Measurements from ENCODE around the gene SLC24A3.

The SLC24A3 gene

DNA sequence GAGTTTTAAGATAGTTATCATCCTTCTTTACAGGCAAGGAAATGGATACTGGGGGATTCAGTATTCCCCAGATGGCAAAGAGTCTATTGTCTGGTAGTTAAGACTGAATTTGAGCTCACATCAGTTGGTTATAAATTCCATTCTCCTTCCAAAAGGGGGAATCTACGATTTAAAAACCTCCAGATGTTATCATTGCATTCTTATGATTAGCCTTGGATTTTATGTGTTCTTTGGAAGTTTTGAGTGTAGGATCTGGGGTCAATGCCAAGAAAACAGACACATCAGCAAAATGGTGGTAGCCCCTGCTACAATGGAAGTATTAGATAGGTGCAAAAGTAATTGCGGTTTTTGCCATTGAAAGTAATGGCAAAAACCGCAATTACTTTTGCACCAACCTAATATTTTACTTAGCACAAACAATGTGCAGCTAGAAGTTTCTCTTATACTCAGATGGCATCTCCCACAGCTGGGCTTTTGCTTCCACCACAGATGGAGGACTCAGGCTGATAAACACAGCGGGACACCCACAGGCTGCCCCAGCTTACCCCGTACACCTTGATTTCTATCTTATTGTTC, 377.4 kb downstream of the SLC24A3 start:
- DNase-seq (ENCODE audit: low spot score) = no peak

DNA sequence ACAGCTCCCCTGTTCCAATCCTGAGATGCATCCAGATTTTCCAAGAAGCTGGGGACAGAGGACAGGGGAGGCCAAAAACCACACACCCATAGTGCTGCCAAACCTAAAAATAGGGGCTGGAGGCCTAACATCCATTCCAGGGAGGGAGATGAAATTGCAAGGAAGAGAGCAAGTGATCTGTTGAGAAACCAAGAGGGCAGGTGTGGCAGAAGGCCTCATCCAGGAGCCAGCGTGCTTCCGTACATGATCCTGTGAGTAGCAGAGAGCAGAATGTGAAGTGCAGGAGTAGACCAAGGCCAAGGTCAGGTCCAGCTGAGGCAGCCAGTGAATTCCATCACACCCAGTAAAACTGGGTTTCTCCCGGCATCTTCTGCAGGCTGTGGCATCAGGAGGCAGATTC, 377.9 kb downstream of the SLC24A3 start:
- no peak for DNase-seq (ENCODE audit: low spot score)

DNA sequence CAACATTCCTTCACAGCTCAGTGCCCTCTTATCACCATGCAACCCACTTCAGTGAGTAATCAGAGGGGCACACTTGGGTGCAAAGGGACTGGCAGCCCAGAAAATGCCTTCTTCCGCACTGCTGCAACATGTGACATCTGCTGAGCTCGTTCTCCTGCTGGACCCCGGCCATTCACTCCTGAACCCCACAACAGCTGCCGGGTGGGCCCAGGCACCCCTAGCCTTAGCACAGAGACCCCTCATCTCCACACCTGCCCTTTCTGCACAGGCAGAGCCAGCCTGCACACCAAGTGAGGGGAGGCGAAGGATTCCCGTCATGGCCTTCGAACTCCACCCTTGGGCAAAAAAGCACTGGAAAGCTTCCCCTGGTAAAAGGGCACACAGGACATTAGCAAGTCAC, 381.3 kb downstream of the SLC24A3 start:
- DNase-seq (ENCODE audit: low spot score) = no peak

DNA sequence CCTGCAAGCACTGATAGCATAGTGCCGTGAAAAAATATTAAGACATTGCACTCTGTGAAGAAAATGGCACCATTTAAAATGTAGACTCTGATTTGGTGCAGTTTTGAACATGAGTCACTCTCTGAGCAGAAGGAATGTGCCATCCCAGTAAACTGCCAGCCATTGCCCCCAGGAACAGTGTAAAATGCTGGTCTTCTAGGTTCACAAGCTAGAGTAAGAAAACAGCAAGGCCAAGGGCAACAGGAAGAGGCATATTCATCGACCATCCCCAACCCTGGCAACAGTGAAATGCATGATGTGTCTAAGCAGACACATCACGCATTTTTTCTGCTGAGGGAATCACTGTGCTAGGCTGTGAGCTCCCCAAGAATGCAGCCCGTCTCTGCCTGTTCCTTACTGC, 382.5 kb downstream of the SLC24A3 start:
- no peak for DNase-seq (ENCODE audit: low spot score)

DNA sequence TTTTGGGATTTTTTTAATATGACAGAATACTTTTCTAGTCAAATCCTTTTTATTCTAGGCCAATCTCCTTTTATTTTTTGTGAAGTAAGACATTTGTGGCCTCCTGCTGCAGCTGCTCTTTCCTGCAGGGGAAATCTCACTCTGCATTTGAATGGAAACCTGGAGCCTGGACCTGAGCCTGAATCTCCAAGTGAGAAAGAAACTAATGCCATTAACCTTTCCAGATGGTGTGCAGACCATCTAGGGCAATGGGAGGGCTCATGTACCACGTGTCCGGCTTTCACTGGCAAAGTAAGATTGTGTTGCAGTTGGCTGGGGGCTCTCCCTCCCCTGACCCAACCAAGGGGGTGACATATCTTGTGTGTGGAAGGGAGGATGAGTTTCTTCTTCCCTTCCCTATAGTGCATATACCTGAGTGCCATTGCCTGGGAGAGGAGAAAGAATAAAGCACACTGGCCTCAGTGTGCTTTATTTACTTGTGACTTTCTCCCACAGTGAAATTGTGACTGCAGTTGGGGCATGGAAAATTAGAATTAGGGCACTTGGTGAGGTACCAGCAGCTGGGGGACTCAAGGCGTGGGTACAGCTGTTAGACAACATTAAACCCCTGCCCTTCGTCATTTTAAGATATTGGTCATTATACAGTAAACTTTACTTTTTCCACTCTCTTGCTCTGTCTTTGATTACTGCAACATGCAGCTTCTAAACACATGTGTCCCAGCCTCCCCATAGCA, 385.8 kb downstream of the SLC24A3 start:
- DNase-seq (ENCODE audit: low spot score) = no peak

DNA sequence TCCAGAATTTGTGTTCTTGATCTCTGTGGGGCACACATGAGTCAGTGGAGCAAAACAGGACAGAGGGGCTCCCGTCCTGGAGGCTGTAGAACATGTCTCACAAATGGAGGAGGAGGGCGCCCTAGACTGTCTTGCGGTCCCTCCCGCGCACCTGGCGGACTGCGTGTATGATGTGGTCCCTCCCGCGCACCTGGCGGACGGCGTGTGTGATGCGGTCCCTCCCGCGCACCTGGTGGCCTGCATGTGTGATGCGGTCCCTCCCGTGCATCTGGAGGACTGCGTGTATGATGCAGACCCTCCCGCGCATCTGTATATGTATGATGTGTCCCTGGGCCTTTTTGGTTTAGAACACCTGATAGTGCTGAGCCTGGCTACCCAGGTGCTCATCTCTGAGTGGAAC, 386.8 kb downstream of the SLC24A3 start:
- DNase-seq (ENCODE audit: low spot score) = no peak

DNA sequence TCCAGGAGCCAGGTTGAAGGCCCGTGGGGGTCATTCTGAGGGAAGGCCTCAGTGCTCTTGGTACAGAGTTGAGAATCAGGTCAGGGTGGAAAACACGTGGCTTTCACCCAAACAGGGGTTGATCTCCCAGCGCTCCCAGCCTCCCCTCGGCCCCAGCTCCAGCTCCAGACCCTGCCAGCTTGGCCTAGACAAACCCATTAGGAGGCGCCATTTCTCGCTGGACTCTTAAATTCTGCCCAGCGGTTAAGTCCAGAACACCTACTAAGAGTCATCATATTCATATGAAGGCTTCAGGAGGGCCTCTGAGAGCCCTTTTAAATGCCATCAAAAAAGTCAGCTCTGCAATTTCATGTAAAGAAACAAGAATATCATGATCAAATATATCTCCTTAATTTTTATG, 387.6 kb downstream of the SLC24A3 start:
- no peak for DNase-seq (ENCODE audit: low spot score)

DNA sequence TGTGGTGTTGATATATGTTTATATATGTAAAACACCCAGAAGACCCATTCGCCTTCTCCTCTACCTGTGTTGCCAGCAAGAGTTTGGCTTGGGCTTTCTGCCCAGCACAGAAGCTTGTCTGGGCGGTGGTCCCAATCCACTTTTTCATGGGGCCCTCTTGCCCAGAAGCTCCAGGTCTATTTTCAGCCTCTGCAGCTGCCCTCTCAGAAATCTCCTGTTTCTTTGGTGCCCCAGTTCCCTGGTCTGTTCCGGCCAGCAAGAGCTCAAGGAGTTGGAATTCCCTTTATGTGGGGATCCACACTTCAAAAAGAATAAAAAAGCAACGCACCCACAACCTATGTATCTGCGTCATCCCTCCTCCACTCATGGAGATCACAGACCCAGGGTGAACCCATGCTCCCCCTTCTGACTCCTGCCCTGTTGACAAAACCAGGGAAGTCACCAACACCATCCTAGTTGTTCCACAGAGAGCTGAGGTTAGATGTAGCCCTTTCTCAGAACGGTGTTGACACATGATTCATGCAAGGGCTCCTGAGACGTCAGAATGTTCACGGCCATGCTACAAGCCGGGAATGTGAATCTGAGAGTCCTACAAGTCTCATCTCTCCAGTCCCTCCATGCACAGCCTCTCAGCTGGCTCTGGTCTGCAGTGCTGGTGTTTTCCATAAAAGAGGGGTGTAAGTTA, 388.8 kb downstream of the SLC24A3 start:
- DNase-seq (ENCODE audit: low spot score) = no peak

DNA sequence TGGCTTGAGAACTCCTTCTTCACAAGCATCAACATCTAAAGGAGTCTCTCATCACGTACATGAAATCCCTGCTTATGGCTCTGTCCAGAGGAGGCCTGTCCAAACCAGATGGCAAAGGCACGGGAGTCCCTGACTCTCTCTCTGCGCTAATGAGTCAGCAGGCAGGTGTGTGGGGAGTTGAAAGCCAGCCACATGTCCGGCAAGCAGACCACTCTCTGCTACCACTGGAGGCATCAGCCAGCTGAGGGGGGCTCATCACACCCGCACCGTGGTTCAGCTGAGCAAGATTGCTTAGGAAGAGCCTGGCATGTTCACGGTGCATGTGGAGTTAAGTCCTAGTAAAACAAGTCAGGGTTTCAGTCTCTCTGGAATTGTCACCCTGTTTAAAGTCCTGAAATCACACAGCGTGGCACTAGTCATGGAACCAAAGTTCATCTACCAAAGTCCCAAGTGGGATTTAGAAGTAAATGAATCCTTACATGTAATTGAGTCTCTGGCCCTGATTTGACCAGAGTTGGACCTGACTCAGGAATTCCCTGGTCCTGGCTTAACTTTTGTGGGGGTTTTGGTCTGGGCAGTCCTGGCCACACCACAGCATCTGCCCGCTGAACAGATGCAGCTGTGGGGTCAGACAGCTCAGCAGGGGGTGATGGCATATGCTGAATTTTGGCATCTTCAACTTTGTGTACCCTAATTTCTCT, 390.4 kb downstream of the SLC24A3 start:
- DNase-seq (ENCODE audit: low spot score) = no peak

DNA sequence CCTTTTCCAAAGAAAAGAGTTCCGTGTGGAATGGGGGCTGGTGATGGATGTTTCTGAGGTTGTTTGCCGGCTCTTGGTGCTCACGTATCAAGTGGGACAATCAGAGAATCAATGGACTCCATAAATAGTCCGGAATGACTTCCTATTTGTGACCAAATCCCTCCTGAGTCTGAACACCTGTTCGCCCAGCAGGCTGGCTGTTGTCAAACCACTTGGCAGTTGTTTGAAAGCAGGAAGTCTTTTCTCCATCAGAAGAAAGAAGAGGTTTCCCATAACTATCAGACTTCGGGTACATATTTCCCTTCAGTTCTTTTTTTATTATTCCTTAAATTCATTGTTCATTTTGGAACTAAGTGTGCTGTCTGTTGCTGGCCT, 390.9 kb downstream of the SLC24A3 start:
- no peak for DNase-seq (ENCODE audit: low spot score)

DNA sequence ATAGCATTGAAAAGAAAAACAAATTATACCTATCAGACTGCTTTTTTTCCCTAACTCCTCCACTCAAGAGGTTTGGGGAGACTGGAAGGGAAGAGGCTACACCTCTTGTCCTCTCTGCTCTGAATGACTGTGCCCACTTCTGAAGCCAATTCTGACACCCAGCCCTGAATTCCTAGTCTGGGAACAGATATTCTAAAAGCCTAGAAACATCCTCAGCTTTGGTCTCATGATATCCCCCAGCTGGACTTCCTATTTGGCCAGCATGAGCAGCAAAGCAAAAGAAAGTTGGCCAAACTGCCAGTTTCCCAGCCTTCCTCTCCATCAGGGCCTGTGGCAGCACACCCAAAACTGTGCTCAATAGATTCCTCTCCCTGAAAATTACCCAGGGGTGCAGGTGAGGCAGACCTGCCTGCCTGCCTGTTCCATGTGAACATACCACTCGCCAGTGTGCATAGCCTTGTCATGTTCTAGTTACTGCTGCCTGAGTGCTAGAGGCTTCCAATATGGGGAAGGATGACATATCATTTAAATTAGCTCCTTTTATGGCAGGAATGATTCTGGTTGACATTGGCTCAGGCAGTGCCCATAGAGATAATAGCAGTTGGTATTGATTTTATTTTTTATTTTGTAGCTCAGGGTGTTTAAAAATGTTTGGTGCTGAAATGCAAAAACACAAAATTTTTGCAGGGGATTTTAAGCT, 393.5 kb downstream of the SLC24A3 start:
- DNase-seq (ENCODE audit: low spot score) = no peak

DNA sequence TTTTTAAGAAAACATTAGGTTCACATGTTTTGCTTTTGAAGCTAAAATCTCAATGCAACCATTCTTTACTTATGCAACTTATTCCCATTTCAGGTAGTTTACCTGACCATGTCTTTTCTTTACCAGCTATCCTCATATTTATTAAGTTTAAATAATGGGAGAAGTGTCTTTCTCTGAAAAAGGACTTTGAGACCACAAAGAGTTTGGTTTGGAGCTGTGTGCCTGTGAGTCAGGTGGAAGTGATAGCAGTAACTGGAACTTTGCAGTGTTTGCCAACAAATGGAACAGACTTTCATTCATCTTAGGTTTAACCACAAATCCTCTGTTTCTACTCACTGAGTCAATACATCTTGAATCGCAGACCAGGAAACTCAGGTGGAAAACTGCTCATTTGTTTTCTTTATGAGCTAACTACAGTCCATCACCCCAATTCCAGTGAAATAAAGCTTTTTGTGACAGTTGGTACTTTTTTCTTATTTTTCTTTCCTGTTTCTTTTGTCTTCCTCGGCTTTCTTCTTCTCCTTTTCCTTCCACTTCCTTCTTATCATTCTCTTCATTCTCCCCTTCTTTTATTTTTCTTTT, 397.3 kb downstream of the SLC24A3 start:
- no peak for DNase-seq (ENCODE audit: low spot score)

DNA sequence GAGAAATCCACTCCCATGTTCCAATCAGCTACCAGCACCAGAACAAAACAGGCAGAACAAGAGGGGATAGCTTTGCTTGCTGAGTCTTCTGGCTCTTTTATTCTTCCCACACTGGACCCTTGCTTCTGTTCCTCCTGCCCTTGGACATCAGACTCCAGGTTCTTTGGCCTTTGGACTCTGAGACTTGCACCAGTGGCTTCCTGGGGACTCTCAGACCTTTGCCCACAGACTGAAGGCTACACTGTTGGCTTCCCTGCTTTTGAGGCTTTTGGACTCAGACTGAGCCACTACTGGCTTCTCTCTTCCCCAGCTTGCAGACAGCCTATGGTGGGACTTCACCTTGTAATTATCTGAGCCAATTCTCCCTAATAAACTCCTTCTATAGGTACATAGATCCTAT, 403.2 kb downstream of the SLC24A3 start:
- no peak for DNase-seq (ENCODE audit: low spot score)

DNA sequence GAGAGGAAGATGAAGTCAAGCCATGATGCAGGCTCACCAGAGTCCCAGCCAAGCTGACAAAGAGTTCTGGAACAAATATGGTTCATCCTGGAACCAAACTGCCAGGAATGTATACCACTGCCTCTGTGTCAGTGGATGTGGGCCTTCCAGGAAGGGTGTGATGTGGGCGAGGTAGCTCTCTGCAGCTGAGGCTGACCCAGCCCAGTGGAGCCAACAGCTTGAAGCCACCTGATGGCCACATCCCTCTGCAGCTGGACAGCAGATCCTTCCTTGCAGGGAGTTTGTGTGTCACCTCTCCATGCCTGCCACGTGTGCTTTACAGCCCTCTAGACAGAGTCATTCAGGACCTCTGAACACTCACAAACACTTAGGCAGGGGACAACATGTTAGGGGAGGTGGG, 403.6 kb downstream of the SLC24A3 start:
- no peak for DNase-seq (ENCODE audit: low spot score)

DNA sequence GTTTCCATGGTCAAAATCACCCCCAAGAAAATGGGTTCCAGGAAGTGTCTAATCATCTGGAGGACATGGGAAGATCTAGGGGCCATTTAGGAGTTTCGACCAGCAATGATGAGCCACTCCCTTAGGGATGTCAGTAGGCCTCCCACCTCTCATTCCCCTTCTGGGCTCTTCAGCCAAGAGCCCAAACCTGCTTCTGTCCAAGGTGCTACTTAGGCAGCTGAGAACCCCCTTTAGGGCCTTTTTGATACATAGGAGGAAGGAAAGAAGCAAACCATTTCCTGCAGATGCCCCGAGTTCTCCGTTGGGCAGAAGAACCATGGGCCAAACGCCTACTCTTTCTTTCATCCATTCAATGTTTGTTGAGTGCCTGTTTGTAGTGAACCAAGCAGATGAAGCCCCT, 404.2 kb downstream of the SLC24A3 start:
- no peak for DNase-seq (ENCODE audit: low spot score)

DNA sequence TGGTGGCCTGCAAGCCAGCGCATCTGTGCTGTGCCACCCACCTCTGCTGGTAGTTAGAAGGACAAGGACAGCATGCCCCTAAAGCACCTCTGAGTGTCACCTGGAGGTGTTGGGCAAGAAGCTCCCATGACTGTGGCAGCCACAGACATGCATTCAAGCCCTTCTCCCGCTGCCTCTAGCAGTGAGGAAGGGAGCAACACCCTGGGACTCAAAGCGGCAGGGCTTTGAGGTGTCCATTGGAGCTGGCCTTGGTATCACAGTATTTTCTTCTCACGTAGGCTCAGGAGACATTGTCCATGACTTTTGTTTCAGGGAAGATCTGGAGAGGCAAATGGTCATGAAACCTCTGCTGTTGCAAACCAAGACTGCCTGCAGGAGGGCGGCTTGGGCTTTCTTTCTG, 404.8 kb downstream of the SLC24A3 start:
- no peak for DNase-seq (ENCODE audit: low spot score)

DNA sequence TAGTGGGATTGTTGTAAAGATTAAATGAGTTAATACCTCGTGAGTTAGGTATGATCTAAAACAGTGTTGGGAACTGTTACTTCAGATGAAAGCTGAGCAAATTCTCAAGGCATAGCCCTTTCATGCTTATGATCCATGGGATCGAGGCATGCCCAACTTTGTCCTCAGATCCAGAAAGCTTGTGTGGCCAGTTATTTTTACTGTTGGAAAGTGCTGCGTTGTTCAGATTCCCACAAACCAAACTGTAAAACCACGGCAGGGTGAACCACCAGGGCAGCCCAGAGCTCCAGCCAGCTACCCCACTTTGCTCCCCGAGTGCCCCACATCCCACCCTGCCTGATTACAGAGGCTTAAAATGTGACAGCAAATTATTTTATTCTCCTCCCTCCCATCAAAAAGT, 406.3 kb downstream of the SLC24A3 start:
- no peak for DNase-seq (ENCODE audit: low spot score)

DNA sequence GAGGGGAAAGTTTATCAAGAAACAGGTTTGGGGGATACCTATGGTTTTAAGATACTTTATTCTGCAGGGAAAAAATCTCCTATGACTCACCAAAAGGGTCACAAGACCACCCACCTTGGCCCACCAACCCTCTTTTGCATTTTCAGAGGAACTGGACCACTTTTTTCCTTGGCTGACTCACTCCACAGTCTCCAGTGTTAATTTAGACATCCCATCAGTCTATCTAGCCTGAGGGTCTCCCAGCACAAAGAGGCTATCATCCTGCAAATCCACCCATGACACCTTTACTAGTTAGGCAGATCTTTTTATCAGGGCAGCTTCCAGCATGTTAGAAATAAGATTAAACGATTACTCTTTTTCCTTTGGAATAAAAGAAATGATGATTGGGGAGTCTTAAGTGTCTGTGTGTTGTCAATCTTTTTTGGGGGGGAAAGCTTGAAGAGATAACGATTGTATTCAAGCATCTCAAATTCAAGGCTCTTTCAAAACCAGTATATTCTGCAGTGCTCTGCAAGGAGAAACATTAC, 407.5 kb downstream of the SLC24A3 start:
- DNase-seq (ENCODE audit: low spot score) = no peak

DNA sequence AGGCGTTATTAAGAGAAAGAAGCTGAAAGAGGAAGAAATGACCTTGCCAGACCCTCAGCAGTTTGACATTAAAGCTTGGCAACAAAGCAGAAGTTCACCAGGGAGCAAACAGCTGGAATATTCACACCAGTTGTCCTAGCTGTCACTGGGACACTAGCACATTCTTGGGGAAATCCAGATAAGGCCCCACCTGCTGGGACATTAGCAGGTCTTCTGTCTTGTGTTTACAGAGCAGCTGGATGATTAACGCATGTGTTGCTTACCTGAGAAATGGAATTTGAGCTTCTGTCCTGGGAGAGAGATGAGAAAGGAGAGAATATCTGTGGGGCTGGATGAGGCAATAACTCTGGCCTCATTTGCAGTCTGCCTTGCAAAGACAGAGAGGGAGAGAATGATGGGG, 408.0 kb downstream of the SLC24A3 start:
- DNase-seq (ENCODE audit: low spot score) = no peak

DNA sequence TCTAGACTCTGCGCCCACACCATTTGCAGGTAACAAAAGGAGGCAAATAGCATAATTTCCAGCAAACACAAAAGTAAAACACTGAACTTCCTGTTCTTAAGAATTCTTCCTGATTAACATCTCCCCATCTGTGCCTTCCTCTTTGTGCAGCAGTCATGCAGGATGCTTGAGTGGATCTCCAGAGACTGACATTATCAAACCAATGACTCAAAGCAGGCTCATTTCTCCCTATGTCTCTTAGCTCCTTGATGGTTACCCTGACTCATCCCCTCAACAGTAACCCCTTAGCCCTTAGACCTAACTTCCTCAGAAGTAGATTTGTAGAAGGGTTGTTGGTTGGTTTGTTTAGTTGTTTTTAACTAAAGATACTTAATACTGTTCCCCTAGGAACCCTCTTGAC, 408.6 kb downstream of the SLC24A3 start:
- DNase-seq (ENCODE audit: low spot score) = no peak

DNA sequence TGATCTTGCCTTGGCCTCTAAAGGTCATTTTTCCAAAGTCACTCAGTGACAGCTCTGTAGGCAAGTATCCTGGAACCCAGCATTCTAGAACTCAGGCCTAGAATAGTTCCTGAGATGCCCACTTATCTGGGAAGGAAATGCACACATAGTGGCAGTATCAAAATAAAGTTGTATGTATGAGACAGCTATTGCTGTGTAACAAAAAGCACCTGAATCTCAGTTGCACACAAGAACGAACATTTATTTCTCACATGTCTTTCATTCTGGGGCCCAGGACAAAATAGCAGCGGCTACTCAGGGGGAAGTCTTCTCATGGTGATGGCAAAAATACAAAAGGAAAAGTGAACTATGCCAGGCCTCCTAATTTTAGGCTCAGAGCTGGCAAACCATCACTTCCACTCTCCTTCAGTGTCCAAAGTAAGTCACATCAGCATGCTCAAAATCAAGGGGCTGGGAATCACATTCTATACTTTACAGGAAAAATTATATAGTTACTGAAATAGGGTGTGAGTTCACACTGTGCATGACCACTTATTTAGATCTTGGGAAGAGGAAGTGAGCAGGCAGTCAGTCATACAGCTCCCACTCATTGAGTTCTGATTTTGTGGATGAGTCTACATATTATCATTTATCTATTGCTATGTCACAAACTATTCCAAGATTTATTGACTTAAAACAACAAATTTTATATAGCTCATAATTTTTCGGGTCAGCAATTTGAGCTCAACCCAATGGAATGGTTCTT, 412.0 kb downstream of the SLC24A3 start:
- DNase-seq (ENCODE audit: low spot score) = no peak

Measured in SK-N-DZ (cell line).